PFSK-1 (cell line): Measurements from ENCODE around the gene SYNGR4.

Experiments
- POLR2AphosphoS5 ChIP-seq: IDR thresholded peaks from 2 replicates; pipeline ENCODE4 v1.6.1; 2012; ENCODE audit warnings: low read depth, mild to moderate bottlenecking, control low read depth, low read length, moderate library complexity
- TAF1 ChIP-seq: IDR thresholded peaks from 2 replicates; pipeline ENCODE4 v1.6.1; 2012; ENCODE audit warnings: low read length, control low read depth, borderline replicate concordance; ENCODE audit not compliant: insufficient read depth
- TF ChIP-seq, protein P1 (sequence below), 2 experiments: IDR thresholded peaks; 2 replicates each; pipeline versions ENCODE4 v1.6.1 to v1.8.0; 2011 to 2012; ENCODE audit warnings: low read depth in 2 of 2, low read length in 2 of 2, control low read depth in 1 of 2, inconsistent platforms in 1 of 2, mild to moderate bottlenecking in 1 of 2, moderate library complexity in 1 of 2; ENCODE audit not compliant: insufficient read depth in 1 of 2

DNA sequence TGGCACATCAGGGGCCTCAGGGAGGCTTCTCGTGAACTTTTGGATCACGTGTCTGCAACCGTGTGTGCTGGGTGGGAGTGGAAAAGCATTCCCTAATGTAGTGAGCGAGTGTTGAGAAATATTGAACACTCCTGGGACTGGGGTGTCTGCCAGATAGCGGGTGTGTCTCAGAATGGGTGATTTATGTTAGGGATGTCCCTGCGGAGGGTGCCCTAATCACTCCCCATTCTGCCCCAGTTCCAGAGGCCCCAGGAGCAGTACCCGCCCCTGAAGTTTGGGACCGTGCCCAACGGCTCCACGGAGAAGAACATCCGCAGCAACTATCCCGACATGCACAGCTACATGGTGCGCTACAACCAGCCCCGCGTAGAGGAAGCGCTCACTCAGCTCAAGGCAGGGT is 57.4 kb downstream of the SYNGR4 start:
- TF ChIP-seq POLR2AphosphoS5 (no peak), TAF1 (no peak)
- TF ChIP-seq, protein P1, sequence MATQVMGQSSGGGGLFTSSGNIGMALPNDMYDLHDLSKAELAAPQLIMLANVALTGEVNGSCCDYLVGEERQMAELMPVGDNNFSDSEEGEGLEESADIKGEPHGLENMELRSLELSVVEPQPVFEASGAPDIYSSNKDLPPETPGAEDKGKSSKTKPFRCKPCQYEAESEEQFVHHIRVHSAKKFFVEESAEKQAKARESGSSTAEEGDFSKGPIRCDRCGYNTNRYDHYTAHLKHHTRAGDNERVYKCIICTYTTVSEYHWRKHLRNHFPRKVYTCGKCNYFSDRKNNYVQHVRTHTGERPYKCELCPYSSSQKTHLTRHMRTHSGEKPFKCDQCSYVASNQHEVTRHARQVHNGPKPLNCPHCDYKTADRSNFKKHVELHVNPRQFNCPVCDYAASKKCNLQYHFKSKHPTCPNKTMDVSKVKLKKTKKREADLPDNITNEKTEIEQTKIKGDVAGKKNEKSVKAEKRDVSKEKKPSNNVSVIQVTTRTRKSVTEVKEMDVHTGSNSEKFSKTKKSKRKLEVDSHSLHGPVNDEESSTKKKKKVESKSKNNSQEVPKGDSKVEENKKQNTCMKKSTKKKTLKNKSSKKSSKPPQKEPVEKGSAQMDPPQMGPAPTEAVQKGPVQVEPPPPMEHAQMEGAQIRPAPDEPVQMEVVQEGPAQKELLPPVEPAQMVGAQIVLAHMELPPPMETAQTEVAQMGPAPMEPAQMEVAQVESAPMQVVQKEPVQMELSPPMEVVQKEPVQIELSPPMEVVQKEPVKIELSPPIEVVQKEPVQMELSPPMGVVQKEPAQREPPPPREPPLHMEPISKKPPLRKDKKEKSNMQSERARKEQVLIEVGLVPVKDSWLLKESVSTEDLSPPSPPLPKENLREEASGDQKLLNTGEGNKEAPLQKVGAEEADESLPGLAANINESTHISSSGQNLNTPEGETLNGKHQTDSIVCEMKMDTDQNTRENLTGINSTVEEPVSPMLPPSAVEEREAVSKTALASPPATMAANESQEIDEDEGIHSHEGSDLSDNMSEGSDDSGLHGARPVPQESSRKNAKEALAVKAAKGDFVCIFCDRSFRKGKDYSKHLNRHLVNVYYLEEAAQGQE (IDR thresholded peaks at IDR 0.05; ENCODE audit: insufficient read depth in 1 of 2, low read depth in 2 of 2, low read length in 2 of 2): no peak
